HCEC 1CT (cell line): ENCODE measurements around the gene NOD1.
"Not testable (repeated sequence)": the region's sequence is repeated elsewhere in the genome, so short reads cannot be mapped to it uniquely, and the experiment has no call there.

ENCODE experiments used
- DNase-seq: peaks from one replicate; pipeline ENCODE4 v3.0.0-alpha.2; 2017

NOD1 gene

GRCh38 chr7:30445770-30446169, 32.8 kb downstream of the NOD1 start:
- DNase-seq: no peak

DNA sequence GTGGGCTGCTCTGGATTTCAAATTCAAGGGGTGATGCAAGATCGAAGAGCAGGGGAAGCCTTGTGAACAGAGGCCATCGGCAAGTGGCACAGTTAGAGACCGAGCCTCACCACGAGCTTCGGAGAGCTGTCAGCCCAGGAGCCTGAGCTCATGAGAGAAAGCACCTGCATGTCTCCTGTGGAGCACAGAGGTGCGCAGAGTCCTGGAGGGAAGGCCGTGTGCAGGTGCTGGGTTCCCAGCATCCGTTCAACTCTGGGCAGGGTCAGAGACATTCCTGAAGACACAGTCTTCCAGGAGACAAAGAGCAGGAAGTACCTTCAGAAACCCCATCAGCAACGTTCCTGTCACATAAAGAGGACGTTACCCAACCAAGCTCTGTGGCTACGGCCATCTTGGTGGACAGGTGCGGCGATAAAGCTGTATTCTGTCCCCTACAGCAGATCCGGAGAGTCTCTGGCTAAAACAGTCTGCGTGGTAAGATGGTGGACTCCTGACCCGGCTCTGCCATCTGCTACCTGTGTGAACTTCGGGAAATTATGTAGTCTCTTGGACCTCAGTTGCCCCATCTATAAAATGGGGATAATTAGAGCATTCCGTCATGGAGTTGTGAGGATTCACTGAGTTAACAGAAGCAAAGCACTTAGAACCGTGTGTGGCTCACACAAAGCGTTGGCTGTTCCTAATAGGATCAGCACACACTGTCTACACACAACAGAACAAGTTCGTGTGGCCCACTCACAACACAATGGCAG, 40.6 kb downstream of the NOD1 start:
- DNase-seq: no peak

- DNase-seq: no peak
Observed at GRCh38 chr7:30436518-30436917, 42.1 kb downstream of the NOD1 start.

- DNase-seq: no peak
Observed at GRCh38 chr7:30436046-30436445, 42.5 kb downstream of the NOD1 start.

GRCh38 chr7:30434140-30434799, 44.3 kb downstream of the NOD1 start:
- no peak for DNase-seq

DNA sequence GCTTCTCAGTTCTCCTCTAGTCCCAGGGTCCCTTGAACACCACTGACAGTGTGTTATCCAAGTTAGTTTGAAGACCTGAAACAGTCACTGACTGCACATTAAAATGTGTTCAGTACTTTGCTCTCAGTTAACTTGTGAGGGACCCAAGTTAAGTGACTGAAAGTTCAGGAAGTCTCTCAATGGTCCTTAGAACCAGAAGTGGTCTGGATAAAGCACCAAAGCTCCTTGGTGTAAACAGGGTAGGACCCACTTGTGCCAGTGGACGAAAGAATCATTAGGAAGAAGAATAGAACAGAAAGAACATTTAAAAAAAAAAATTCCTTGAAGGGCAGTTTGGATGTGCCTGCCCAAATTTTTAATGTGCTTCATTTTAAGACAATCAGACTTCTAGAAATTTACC, 45.1 kb downstream of the NOD1 start:
- no peak for DNase-seq

DNA sequence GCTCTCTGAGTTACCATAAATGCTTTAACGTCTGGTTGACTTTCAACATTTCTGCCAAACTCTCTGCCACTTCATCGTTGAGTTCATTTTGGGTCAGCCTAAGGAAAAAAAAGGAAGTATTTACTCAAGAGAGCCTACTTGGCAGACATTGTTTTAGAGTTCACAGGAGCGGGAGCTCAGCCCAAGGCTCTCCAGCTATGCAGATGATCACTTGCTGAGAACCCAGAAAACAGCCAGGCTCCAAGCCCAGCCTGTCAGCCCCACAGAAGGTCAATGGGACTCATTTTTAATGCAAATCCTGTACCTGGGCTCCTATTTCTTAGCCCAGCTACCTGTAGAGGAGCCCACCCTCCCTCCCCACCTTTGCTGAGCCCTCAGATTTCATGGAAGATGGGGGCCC, 45.5 kb downstream of the NOD1 start:
- no peak for DNase-seq

GRCh38 chr7:30430777-30431176, 47.8 kb downstream of the NOD1 start:
- DNase-seq: no peak

- no peak for DNase-seq
Observed at GRCh38 chr7:30430276-30430675, 48.3 kb downstream of the NOD1 start.

GRCh38 chr7:30429156-30429530, 49.4 kb downstream of the NOD1 start:
- DNase-seq: no peak

DNA sequence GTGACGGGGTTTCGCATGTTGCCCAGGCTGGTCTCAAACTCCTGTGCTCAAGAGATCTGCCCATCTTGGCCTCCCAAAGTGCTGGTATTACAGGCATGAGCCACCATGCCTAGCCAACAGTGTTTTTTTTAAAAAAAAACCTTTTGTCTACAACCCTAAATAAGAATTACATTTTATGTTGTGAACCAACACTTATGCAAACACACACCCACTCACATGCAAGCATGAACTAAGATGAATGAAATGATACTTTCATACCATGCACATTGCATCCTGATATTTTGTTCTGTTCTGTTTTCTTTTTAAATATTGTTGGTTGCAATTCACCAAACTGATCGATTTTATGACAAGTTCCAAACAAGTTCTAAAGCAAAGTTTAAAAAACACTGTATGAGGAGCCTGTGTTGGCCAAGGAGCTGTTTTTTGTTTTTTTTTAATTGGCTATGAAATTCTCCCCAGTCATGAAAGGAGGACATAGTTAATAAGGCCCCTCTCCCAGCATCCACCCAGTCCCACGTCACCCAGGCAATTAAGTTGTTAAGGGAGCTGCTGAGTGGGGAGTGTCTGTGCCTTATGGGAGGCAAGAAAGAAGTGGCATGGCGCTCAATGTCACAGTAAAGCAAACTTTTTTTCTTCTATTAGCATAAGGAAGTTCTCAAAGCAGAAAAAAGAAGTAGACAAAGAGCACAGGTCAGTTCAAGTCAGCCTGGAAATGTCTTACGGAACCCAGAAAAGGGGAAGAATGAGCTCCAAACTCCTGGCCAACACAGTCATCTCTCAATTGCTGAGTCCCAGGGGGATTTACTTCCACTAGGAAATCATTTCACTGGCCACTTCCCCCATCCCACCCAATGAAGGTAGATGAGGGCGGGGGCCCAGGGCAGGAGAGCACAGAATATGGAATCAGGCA, 50.1 kb downstream of the NOD1 start:
- DNase-seq: no peak

GRCh38 chr7:30427296-30428070, 51.1 kb downstream of the NOD1 start:
- no peak for DNase-seq

DNA sequence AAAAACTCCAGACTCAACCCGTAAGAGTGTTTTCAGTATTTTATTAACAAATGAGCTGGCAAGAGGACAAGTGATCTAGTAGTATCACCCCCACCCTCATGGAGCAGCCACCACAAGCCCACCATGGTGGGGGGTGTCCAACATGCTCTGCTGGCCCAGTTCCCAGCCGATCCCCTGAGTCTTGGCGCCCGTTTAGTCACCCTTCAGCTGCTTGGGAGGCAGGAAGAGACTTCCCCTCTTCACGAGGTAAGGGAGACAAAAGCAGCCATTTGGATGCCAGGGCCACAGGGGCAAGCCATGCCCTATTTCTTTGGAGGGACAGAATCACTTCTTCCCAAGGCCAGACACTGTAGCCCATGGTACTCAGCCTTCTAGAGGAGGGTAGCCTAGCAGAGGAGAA, 54.1 kb downstream of the NOD1 start:
- no peak for DNase-seq

DNA sequence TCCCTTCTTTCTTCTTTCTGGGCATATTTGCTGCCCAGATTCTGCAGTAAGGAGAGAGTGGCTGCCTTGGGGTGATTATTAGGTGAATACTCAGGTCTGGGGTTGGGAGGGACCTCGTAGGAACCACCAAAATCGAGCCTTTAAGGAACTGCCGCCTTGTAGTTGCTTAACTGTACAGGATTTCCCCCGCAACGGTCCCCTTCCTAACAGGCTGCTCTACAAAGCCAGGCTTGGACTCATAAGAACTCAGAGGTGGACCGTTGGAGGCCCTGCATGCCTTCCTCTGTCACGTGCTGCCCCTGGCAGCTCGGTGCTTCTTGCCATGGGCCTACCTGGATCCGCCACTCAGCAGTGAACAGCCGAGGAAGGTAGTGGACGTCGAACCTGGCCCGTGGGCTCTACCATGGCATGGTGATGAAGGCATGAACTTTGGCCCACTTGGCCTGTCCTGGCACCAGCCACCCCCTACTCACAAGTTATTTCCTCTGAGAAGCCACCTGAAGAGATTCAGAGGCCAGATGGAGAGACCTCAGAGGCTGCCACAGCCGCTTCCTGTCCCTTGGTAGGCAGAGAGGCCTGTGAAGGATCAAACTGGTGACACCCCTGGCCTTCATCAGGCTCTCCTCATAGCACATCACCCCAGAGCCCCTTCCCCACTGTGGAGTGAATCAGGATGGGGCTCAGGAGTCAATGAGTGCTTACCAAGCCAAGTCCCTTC, 54.6 kb downstream of the NOD1 start:
- no peak for DNase-seq

DNA sequence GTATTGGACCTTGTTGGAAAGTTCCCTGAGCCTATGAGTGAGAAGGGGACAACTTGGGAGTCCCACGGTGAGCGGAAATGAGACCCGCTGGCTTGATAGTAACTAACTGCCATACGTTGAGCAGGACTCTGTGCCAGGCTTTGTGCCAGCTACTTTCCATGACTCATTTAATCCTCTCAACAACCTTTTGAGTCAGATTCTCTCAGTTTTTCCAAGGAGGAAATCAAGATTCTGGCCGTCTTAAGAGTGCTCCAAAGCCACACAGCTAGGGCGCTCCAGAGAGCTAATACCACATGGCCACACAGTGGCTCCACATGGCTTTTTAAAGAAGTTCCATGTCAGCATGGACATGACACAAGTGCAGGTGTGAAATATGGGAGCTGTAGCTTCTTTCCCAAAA, 55.7 kb downstream of the NOD1 start:
- DNase-seq: no peak

DNA sequence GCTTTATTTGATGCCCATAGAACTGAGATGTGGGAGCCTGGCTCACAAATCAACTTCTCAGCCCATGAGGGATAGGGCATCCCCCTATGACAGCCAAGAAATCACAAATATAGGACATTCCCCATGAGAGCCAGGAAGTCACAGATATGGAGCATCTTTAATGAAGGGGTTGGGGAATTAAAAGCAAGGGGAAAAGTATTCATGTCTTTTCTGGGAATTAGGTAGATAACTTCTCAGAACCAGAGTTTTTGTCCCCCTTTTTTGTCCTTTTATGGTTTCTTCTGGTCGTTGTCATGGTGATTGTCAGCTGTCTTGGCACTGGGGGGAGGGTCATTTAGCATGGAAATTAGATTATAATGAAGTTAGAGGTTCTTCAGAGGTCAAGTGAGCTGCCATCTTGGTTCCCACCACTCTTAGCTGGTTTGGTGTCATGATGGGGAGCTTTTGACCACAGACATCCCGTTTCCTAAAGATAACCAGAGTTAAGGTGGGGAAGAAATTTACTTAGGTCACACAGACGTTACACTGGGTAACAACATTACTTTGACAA, 56.9 kb downstream of the NOD1 start:
- no peak for DNase-seq

GRCh38 chr7:30420662-30421061, 57.9 kb downstream of the NOD1 start:
- DNase-seq: no peak

DNA sequence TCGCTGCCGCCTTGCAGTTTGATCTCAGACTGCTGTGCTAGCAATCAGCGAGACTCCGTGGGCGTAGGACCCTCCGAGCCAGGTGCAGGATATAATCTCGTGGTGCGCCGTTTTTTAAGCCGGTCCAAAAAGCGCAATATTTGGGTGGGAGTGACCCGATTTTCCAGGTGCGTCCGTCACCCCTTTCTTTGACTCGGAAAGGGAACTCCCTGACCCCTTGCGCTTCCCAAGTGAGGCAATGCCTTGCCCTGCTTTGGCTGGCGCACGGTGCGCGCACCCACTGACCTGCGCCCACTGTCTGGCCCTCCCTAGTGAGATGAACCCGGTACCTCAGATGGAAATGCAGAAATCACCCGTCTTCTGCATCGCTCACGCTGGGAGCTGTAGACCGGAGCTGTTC, 58.5 kb downstream of the NOD1 start:
- not testable (repeated sequence) for DNase-seq

- no peak for DNase-seq
Observed at GRCh38 chr7:30413864-30414263, 64.7 kb downstream of the NOD1 start.

DNA sequence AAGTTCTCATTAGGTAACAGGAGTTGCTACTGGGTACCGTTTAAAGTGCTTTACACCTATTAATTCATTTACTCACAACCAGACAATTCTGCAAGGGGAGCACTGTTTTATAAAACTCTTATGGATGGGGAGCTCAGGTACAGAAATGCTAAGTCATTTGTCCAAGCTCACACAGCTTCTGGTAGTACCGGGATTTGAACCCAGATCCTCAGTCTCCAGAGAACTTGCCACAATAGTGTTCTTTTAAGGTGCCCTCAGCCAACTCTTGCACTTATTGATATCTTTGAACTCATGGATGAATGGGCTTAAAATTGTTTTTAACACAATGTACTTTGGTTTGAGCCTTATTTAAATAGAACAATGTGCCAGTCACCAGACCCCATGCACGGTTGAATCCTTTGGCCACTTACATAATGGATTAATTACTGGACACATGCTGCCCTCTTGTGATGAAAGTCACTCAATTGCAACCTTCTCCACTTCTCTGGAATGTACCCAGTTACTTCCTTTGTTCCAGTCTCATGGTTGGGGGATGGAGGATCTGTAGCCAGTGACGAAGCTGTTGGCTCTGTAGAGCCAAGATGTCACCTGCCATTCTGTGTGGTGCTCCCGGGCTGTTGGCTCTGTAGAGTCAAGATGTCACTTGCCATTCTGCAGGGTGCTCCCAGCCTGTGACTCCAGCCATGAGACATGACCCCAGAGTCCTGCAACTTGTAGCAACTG, 65.6 kb downstream of the NOD1 start:
- peak; percentile 82 for DNase-seq

DNA sequence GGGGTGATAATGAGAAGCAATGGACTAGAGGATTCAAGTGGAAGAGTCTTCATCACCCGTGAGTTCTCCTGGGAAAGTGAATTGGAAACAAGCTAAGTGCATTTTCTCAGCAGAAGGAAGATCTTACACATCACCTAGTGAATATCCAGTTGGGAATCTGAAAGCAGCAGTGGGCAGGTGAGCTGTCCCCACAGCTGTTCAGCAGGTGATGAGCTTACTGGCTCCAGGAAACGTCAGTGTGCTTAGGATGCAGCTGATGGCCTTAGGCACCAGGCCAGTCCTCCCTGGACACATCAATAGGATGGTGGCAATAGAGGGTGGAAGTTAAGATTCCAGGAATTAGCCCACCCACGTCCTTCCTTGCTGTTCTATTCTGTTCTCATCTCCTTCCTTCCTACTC, 66.7 kb downstream of the NOD1 start:
- DNase-seq: no peak
